Left cardiac atrium (tissue), 4 donors: ENCODE results near the gene ARMC9. TPM values are rescaled to one million over a fixed set of nuclear protein-coding genes. Genes with fewer than 3 reads are reported as not detected.

ENCODE experiments used
- ATAC-seq, 2 donors: fragments of 200-7000 bp; cut with Tn5 transposase; one replicate each; pipeline ENCODE4 v1.9.1; 2020; ENCODE audit warnings: mild to moderate bottlenecking in 2 of 2, moderate library complexity in 2 of 2
- DNase-seq: peaks from one replicate; pipeline ENCODE4 v3.0.0-alpha.2; 2020
- intact Hi-C, 2 donors: fragments of 100-400 bp; cut with DNase I; formaldehyde crosslinking; loops; one replicate each; pipeline versions ENCODE4 v1.14.1 to v1.15.1; 2022 to 2023
- total RNA-seq, 2 donors: library from RNA; stranded (reverse); fragmentation: NEBNext Ultra II Directional; extraction: Animal tissue kit (Norgen Biotek cat#: 25700); gene quantifications; one replicate each; pipeline ENCODE4 v1.2.1, GENCODE V29; 2021
- donor health status: DM: no; HTN: yes; CAD: no.
- donor health status: DM: no; HTN: yes; CAD: no; lungs with severe emphysema.
- donor health status: DM: yes; HTN: yes; CAD: no.
- donor health status: Dilated cardiomyopathy.

Gene ARMC9
- total RNA-seq, 2 donors from 2014 or later = 3.0 to 5.9 TPM

- intact Hi-C loops = no loop called here
- ATAC-seq (no peak), DNase-seq (no peak)
These were observed 60.7 kb downstream of the ARMC9 start for GRCh38 chr2:231259104-231259503.

GRCh38 chr2:231260442-231261208 is 62.2 kb downstream of the ARMC9 start:
- DNase-seq (peak; percentile 26), ATAC-seq (peak in 1 of 2 donors; percentile 75)
- intact Hi-C loops = no loop called here

- ATAC-seq = no peak
- no peak for DNase-seq
- intact Hi-C loops = no loop called here
These were observed 64.8 kb downstream of the ARMC9 start for GRCh38 chr2:231263118-231263831.

- ATAC-seq (no peak), DNase-seq (no peak)
- intact Hi-C loops = no loop called here
These were observed 72.0 kb downstream of the ARMC9 start for GRCh38 chr2:231270221-231271114.

- ATAC-seq = no peak
- DNase-seq = no peak
- intact Hi-C loops = no loop called here
These were observed 74.6 kb downstream of the ARMC9 start for GRCh38 chr2:231272991-231273390.

GRCh38 chr2:231276987-231277386 is 78.6 kb downstream of the ARMC9 start:
- no peak for DNase-seq

GRCh38 chr2:231277962-231278361 is 79.5 kb downstream of the ARMC9 start:
- ATAC-seq (no peak), DNase-seq (no peak)
- intact Hi-C loops = no loop called here

More at GRCh38 chr2:231276987-231277386, 78.6 kb downstream of the ARMC9 start:
- no peak for ATAC-seq
- intact Hi-C loops = no loop called here

- ATAC-seq (no peak), DNase-seq (no peak)
- intact Hi-C loops = no loop called here
These were observed 80.4 kb downstream of the ARMC9 start for GRCh38 chr2:231278868-231279267.

GRCh38 chr2:231280846-231281245 is 82.4 kb downstream of the ARMC9 start:
- intact Hi-C loops = no loop called here
- DNase-seq (no peak), ATAC-seq (no peak)

- DNase-seq (no peak), ATAC-seq (no peak)
- intact Hi-C loops = no loop called here
These were observed 85.9 kb downstream of the ARMC9 start for GRCh38 chr2:231284296-231284695.

GRCh38 chr2:231286964-231287363 is 88.5 kb downstream of the ARMC9 start:
- intact Hi-C loops = no loop called here
- ATAC-seq = no peak
- no peak for DNase-seq

- DNase-seq = no peak
- ATAC-seq = no peak
- intact Hi-C loops = no loop called here
These were observed 89.3 kb downstream of the ARMC9 start for GRCh38 chr2:231287696-231288095.

GRCh38 chr2:231288590-231288989 is 90.2 kb downstream of the ARMC9 start:
- no peak for DNase-seq
- no peak for ATAC-seq
- intact Hi-C loops = no loop called here

GRCh38 chr2:231290321-231291015 is 92.0 kb downstream of the ARMC9 start:
- intact Hi-C loops = no loop called here
- no peak for DNase-seq
- no peak for ATAC-seq

- DNase-seq (no peak), ATAC-seq (no peak)
- intact Hi-C loops = no loop called here
These were observed 94.2 kb downstream of the ARMC9 start for GRCh38 chr2:231292472-231293134.

GRCh38 chr2:231293163-231293562 is 94.7 kb downstream of the ARMC9 start:
- intact Hi-C loops = no loop called here

GRCh38 chr2:231294116-231294515 is 95.7 kb downstream of the ARMC9 start:
- DNase-seq (no peak), ATAC-seq (no peak)
- intact Hi-C loops = no loop called here

More at GRCh38 chr2:231293163-231293562, 94.7 kb downstream of the ARMC9 start:
- DNase-seq (no peak), ATAC-seq (no peak)

GRCh38 chr2:231294571-231295362 is 96.3 kb downstream of the ARMC9 start:
- DNase-seq = no peak
- intact Hi-C loops = loop anchor here (5.0 kb wide), 2 partner anchors 67 to 103 kb away; partner anchors contain the start of gene B3GNT7 (in 1 of the 2)

More at GRCh38 chr2:231294571-231295362, 96.3 kb downstream of the ARMC9 start:
- ATAC-seq = no peak
